ENCODE measurements around the gene NIM1K. TPM values are rescaled to one million over a fixed set of nuclear protein-coding genes. Genes with fewer than 3 reads are reported as not detected.
"Not testable (repeated sequence)": the region's sequence is repeated elsewhere in the genome, so short reads cannot be mapped to it uniquely, and the experiment has no call there.

The NIM1K gene
- total RNA-seq, 1 donor from 2014 or later, result under 0.01 TPM

DNA sequence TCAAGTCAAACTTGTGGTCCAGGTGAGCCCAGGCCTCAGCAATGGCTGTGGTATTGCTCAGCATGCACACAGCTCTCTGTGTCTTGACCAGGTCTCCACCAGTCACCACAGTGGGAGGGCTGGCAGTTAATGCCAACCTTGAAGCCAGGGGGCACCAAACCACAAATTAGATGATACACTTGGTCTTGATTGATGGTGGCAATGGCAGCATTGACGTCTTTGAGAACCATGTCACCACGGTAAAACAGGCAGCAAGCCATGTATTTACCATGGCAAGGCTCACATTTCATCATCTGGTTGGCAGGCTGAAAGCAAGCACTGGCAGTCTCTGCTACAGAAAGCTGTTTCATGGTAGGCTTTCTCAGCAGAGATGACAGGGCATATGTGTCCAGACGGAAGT lies 40.0 kb downstream of the NIM1K start:
- DNase-seq, result peak; percentile 27

DNA sequence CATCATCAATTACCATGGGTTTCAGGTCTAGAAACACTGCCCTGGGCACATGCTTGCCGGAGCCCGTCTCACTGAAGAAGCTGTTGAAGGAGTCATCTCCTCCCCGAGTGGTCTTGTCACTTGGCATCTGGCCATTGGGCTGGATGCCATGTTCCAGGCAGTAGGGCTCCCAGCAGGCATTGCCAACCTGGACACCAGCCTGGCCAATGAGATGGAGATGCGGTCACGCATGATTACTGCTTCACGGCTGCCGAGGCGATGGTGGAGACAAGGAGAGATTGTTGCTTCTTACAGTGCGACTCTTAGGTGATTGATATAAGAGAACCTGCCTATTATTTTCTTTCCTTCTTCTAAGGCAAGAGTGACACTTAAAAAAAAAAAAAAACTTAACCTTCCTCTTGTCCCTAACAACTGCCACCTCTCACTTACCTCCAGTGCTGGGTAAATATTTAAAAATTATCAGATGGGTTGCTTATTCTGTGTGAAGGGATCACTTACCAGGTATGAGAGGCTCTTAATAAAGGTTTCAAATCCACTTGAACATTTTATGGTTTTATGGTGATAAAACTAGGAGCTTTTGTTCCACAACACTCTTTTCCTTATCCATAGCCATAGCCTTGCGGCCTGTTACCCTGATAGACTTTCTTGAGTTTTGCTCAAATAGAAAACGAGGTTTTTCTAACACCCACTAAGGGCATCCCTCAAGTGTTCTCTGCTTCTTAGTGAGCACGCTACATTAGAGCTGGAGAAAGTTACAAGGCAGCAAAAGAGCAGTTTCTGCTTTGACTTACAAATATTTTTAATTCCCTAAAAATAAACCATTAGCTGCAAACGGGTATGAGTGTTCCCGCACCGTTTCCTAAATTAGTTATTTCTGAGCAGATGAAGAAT lies 41.2 kb downstream of the NIM1K start:
- no peak for DNase-seq

DNA sequence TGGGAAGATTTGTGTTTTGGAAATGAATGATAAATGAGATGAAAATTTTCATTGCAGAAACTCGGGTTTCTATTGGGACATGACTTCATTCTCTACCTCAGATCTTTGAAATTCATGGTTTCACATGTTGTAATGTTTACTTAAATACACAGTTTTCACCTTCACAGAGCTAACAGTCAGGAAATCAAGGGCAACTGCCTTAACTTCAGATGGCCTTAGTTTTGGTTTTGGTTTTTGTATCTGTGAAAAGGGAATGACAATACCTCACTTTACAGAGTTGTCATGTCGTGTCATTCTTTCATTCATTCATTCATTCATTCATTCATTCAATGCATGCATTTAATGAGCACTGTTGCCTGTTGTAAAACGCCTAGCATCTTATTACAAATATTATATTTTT lies 41.9 kb downstream of the NIM1K start:
- DNase-seq, result no peak

DNA sequence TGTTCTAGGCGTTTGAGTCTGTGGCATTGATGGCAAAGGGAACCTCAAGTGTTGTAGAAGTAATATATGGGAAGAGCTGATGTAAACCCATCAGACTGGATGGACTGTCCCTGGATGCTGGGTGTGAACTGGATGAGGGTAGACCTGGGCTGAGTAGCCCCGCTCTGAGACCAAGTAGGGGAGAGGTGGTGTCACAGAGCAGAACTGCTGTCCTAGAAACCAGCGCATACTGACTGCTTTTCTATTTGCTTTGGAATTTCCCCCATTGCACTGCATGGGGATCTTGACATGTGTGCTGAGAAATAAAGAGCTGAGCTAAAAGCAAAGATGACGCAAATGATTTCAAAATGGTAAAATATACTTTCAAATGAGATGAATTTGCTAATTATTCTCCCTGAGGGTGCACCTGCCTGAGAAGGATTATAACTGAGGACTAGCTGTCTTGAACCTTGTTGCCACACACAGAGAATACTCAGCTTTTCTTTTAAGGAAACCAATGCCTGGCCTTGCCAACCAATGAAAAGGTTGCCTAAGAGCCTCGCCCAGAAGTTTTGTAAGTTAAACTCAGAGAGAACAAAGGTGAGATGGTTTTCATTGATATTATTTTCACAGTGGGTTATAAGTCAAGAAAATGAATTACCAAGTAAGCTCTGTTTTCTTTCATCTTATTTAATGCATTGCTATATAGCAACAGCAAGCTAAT lies 44.8 kb downstream of the NIM1K start:
- DNase-seq, result no peak

DNA sequence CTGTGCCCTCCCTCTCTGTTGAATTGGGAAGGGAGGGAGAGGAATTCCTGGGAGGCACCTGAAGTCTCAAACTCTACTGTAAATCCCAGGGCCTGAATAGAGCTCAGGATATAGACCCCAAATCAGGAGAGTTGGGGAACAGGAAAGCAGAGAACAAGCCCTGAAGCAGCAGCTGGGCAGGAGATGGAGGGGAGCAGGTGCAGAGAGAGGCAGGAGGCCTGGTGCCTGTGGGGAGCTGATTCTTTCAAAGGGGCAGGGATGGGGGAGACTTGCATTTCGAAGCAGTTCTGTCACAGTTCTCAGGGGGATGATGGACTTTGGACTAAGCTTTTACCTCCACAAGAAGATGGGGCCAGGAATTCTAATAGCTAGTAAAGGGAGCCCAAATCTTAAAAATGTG lies 50.2 kb downstream of the NIM1K start:
- no peak for DNase-seq

DNA sequence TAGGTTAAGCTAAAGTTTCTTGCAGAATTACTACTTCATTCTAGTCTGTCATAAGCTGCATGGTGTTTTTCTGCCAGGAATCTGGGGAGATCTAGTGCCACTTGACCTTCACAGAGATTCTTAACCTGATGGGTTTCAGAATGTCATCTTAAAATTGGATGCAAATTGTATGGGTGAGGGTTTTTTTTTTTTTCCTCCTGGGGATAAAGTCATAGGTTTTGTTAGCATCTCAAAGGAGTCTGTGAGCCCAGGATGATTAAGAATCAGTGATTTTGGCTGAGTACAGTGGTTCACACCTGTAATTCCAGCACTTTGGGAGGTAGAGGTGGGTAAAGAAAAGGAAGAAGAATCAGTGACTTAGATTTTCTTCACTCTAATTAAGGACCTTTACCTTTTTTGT lies 51.2 kb downstream of the NIM1K start:
- no peak for DNase-seq

DNA sequence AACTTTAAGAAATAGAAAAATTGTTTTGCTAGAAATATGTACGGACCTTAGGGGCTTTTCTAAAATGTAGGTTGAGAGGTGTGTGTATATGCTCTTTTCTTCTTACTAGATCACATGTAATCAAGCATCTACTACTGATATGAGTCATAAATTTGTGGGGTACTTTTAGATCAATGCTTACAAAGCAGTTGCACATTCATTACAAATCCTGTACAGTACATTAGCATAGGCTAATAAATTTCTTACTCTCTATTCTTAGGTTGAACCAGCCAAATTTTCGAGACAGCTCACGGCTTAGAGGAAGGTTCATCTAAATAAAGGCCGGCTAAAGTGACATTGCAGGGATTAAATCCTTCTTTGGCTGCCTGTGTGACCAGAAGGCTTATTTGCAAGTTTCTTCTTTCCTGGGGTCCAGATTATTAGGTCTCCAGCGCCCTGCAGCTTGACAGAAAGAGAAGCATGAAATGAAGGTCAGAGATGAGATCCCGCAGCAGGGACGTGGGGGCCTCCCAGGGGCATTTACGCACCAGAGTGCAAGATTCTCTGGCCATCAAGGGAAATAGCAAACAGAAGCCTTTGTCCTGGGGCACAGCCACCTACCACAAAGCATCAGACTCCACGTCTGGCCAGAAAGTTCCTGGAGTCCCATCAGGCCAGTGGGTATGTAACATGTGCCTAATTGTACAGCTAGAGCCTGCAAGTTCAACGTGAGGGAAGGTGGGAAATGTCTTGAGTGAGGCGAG lies 53.0 kb downstream of the NIM1K start:
- no peak for DNase-seq

DNA sequence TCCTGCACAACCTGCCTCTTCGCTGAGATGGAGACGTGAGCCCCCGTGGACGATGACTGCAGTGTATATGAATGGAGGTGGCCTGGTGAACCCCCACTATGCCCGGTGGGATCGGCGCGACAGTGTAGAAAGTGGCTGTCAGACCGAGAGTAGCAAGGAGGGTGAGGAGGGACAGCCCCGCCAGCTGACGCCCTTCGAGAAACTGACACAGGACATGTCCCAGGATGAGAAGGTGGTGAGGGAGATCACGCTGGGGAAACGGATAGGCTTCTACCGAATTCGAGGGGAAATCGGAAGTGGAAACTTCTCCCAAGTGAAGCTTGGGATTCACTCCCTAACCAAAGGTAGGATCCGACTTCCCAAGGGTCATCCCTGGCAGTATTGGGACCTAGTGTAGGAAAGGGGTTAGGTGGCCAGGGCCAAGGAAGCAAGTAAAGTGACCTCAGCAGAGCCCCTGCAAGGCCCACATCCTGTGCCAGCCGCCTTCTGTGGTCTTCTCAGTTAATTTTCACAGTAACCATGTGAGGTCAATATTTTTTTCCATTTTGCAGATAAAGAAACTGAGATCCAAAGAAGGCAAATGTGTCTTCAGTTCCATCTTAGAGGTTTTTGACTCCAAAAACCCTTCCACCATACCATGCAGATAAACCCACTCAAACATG lies 53.8 kb downstream of the NIM1K start:
- no peak for DNase-seq

DNA sequence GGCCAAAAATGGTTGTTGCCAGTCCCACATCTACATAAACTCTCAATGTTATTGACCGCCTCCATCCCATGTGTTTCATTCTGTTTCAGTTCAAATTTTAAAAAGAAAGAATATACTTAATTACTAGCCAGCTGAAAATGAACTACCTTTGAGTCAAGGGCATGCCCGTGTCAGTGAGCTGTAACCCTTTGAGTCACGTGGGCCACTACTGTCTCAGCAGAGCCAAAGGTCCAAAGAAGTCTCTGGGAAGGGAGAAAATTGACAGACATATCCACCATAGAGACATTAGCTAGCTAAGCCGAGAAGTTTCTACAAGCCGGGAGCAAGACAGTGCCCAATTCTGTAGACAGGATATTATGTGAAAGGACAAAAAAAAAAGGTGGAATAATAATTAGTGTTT lies 59.7 kb downstream of the NIM1K start:
- DNase-seq, result no peak

DNA sequence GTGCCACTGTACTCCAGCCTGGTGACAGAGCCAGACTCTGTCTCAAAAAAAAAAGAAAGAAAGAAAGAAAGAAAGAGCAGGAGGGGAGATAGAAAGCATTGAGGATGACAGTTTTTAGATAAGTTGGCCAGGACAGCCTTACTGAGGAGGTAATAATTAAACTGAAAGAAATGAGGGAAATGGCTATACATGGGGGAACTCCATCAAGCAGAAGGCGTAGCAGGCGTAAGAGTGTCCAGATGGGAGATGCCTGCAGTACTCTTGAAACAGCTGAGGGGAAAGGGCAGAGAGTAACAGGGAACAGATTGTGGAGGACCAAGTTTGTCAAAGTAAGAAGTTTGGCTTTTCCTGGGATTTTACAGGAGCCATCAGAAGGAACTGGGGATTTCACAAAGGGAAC lies 63.7 kb downstream of the NIM1K start:
- no peak for DNase-seq

DNA sequence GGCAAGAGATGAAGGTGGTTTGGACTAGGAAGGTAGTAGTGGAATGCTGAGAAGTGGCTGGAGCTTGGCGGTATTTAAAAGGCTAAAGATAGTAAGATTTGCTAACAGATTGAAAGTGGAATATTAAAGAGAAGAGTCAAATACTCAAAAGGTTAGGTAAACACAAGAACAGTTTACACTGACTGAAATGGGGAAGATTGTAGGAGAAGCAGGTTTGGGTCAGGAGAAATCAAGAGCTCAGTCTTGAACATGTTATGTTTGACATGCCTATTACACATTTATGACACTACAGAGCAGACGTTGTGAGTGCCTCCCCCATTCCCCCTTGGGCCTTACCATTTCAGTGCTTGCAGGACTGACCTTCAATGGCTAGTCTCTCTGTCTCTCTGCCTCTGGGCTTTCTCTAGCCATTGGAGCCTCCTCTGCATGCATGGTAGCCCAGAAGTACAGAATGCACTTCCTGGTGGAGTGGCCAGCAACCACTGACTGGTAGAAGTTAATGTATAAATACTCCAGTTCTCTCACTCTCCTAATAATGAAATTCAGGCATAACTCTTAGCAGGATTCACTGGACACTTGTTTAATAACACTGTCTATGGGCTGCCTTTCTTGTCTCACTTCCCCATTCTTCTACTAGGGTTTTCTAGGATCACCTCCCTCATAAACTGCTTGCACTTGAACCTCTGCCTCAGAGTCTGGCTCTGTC lies 64.4 kb downstream of the NIM1K start:
- DNase-seq, result no peak

DNA sequence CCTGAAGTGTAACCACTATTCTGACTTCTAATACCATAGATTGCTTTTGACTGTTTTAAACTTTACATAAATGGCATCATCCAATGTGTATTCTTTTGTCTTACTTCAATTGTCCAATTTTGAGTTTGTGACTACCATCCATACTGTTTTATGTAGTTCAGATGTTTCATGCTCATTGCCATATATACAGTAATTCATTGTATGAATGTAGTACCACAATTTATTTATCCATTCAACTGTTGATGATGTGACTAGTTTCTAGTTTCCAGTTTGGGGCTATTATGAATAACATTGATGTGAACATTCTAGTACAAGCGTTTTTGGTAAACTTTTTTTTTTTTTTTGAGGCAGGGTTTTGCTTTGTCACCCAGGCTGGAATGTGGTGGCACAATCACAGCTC lies 66.1 kb downstream of the NIM1K start:
- no peak for DNase-seq

DNA sequence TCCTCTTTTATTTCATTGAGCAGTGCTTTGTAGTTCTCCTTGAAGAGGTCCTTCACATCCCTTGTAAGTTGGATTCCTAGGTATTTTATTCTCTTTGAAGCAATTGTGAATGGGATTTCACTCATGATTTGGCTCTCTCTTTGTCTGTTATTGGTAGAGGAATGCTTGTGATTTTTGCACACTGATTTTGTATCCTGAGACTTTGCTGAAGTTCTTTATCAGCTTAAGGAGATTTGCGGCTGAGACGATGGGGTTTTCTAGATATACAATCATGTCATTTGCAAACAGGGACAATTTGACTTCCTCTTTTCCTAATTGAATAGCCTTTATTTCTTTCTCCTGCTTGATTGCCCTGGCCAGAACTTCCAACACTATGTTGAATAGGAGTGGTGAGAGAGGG lies 70.2 kb downstream of the NIM1K start:
- DNase-seq, result not testable (repeated sequence)

DNA sequence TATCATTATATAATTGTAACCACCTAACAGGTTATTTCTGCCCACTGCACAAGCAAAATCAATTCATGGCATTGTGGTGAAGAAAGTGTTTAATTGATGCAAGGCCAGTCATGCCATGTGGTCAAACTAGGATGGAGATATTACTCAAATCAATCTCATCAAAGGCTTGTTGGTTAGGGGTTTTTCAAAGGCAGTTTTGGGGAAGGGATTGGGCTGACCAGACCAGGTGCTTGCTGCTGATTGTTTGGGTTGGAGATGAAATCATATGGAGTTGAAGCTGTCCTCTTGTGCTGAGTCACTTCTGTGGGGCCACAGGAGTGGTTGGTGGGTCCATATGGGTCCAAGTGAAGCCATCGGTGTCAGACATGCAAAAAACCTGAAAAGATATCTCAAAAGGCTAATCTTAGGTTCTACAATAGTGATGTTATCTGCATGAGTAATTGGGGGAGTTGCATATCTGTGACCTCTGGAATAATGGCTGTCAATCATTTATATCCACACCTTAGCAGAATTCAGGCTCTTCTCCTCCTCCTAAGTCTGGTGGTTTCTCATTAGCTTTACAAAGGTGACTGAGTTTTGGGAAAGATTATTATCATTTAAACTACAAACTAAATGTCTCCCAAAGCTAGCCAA lies 76.3 kb downstream of the NIM1K start:
- no peak for DNase-seq

DNA sequence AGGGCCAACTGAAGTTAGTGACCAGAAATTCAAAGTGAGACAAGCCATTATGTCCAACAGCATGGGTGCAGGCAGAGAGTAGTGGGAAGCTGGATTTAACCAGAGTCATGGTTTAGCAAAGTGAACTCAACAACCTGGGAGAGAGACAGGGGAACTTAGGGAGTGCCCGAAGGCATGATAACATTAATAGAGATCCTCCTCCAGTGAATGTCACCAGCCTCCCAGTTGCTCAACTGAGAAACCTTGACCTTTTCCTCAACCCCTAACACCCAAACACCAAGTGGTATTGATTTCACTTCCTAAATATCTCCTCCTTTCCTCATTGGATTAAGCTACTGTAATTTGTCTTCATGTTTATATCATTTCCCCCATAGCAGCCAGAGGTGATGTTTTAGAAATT lies 78.6 kb downstream of the NIM1K start:
- DNase-seq, result no peak

DNA sequence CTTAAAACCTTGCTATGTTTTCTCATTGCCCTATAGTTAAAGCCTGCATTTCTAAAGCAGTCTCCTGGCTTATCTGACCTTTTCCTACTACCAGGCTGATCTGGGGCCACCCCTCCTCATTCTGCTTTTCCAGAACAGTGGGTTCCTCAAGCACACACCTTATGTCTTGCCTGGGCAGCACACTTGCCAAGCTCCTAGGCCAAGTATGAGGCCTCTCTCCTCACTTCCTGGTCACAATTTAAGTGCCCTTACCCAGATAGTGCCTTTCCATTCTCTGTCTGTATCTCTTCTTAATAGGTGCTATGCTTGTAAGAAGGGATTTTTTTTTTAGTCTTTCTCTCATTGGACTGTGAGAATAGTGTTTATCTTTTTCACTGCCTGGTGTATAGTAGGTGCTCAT lies 81.5 kb downstream of the NIM1K start:
- DNase-seq, result no peak

DNA sequence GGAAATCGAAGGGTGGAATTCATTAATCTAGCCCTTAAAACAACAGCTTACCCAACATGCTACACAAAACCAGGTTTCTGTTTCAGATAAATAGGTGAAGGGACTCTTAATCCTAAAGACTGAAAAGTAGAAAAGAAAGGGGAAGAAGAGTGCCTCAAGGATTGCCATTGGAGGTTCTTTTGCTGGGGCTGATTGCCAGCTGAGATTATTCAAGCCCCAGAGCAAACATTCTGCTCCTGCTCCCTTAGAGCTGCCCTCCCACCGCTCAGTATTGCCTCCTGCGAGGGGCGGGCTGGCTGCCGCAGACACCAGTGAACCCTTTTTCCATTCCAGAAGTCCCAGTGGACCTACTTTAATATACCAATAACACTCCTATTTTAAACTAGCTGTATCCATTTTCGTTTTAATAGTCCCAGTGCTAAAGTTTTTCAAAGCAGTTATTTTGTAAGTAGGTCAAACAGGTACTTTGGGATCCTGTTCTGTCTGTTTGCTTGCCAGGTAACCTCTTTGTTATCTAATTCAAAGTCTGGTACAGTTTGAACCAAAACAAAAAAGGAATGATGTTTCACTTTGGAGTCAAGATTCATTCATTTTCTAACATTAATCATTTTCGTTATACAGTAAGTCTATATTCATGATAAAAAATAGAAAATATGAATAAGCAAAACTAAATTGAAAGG lies 82.5 kb downstream of the NIM1K start:
- no peak for DNase-seq

DNA sequence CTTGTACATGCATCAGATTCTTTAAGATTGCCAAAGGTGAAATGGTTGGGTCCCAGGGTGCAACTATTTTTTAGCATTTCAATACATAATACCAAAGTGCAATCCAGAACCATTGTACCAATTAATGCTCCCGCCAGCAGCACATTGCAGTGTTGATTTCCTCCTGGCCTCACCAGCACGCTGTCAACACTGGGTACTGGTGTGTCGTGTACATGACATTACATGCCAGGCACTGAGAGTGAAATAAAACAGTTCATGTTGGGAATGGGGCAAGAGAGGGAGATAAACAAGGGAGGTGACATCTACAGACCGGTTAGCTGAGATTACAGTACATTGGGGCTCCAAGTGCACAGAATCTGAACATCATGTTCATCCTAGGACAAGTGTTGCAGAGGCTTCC lies 83.4 kb downstream of the NIM1K start:
- no peak for DNase-seq

DNA sequence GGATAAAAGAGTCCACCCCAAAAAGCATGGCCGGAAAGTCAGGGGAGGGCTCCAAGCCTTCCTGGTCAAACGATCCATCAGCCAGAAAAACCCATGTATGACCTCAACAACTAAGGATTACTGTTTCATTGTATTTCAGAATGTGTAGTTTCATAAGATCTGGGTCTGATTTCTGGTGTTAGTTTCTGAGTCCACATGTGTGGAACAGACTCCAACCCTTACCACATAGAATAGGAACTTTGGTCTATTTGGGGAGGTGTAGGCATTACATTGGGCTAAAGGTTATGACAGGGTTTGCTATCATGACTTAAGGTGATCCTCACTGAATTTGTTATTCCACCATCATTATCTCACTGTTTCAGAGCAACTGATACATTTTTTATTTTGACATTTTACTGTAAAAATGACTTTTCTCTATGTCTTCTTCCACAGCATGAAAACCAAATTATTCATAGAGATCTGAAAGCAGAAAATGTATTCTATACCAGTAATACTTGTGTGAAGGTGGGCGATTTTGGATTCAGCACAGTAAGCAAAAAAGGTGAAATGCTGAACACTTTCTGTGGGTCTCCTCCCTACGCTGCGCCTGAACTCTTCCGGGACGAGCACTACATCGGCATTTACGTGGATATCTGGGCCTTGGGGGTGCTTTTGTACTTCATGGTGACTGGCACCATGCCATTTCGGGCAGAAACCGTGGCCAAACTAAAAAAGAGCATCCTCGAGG lies 87.7 kb downstream of the NIM1K start:
- DNase-seq, result no peak

DNA sequence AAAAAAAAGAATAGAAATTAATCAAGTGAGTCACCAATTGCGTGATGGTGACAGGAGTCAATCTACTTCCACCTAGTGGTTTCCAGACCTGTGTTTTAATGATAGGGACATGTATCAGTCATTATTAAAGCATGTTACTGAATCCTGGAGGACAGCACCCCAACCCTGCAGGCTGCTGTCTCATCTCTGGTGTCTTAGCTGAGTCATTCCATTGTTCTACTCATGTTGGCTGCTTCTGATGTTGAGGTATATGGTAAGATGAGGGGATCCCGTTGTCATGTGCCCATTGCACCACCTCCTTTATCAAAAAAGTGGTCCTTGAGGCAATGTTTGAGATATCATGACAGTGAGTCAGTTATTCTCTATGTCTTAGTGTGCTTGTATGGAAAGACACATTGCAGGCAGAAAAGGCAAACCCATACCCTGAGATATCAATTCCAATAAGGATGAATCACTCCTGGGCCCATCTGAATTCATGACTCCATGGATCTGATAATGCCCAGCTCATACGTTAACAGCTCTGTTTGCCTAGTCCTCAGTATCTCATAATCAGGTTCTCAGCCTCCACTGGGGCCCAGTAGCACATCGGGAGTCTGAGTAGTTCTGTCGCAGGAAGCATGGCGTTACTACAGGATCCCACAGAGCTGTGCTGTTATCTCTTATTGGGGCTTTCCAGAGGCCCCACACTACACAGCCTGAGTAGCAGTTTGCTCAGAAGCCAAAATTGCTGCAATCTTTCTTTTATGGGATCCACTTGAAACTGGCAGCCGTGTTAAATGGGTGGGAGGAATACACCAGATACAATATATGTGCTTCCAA lies 90.0 kb downstream of the NIM1K start:
- no peak for DNase-seq
